ENCODE data around the gene COP1. TPM values are rescaled to one million over a fixed set of nuclear protein-coding genes. Genes with fewer than 3 reads are reported as not detected.

The COP1 gene
- total RNA-seq (2016; rRNA removed; fragmentation: Illumina TruSeq; extraction: Trizol) (51.3 and 69.9 TPM in 2 replicates), polyA plus RNA-seq (2011; rRNA removed) (15.0 and 20.5 TPM in 2 replicates), polyA minus RNA-seq (2011; rRNA and poly(A)+ RNA removed; ENCODE audit: low replicate concordance) (18.7 and 51.1 TPM in 2 replicates), Bru-seq, nascent RNA (percentile 86 among the genes with signal in this experiment), BruChase-seq, experiment 1, labeled RNA remaining after a 6-hour chase (percentile 73 among the genes with signal in this experiment), BruChase-seq, experiment 2, labeled RNA remaining after a 2-hour chase (percentile 78 among the genes with signal in this experiment)
- 29.6 and 29.8 TPM in 2 replicates for total RNA-seq (2016; cell fraction: cytosol; rRNA removed; fragmentation: Illumina TruSeq; extraction: Trizol; ENCODE audit: low read depth)
- total RNA-seq (2016; cell fraction: insoluble cytoplasmic fraction; rRNA removed; fragmentation: Illumina TruSeq; extraction: Trizol): 50.2 and 74.8 TPM in 2 replicates
- 43.1 and 50.1 TPM in 2 replicates for total RNA-seq (2016; cell fraction: membrane; rRNA removed; fragmentation: Illumina TruSeq; extraction: Trizol)
- total RNA-seq (2016; cell fraction: nucleus; rRNA removed; fragmentation: Illumina TruSeq; extraction: Trizol): 44.2 and 48.1 TPM in 2 replicates
- 9.4 and 15.8 TPM in 2 replicates for polyA plus RNA-seq (2011; cell fraction: cytosol; rRNA removed)
- 9.0 and 10.7 TPM in 2 replicates for polyA plus RNA-seq (2011; cell fraction: nucleus; rRNA removed)
- 20.6 and 22.4 TPM in 2 replicates for polyA plus RNA-seq (2012)
- 12.9 and 14.0 TPM in 2 replicates for polyA plus RNA-seq (2016; cell fraction: cytosol; fragmentation: Illumina TruSeq; extraction: Trizol; ENCODE audit: low read depth)
- 55.5 and 57.5 TPM in 2 replicates for polyA plus RNA-seq (2016; cell fraction: insoluble cytoplasmic fraction; fragmentation: Illumina TruSeq; extraction: Trizol; ENCODE audit: low read depth)
- 28.6 and 30.4 TPM in 2 replicates for polyA plus RNA-seq (2016; cell fraction: membrane; fragmentation: Illumina TruSeq; extraction: Trizol; ENCODE audit: low read depth)
- 26.9 and 28.0 TPM in 2 replicates for polyA plus RNA-seq (2016; cell fraction: nucleus; fragmentation: Illumina TruSeq; extraction: Trizol; ENCODE audit: insufficient read depth, low read depth)
- 22.5 and 23.4 TPM in 2 replicates for polyA minus RNA-seq (2011; cell fraction: cytosol; rRNA and poly(A)+ RNA removed)
- 118 and 125 TPM in 2 replicates for polyA minus RNA-seq (2011; cell fraction: nucleus; rRNA and poly(A)+ RNA removed)
- long read RNA-seq, experiment 1, partial matches to known transcripts: 2 of 21 reads
- long read RNA-seq, experiment 1, other reads (novel, unspliced or antisense): 16 of 21 reads
- long read RNA-seq, experiment 2, transcript COP1-204 (20 exons, 3,033 nt): major isoform, 14 of 67 reads
- long read RNA-seq, experiment 2, partial matches to known transcripts: 12 of 67 reads
- long read RNA-seq, experiment 2, other reads (novel, unspliced or antisense): 36 of 67 reads

GRCh38 chr1:176206961-176207902, at the start of gene COP1:
COP1 (minus strand) TSS chr1:176207286; CDS start chr1:176206978, 308 bp downstream.
- peak; percentile 83 for FAIRE-seq
- in situ Hi-C loops (cut with HindIII; ENCODE audit: extremely low pct_ligation_motif_present, low pct_unique_long_range_greater_than_20kb) (no loop called here), intact Hi-C loops (cut with micrococcal nuclease; ENCODE audit: unreplicated experiment) (loop anchor here (1.0 to 5.0 kb wide), 3 partner anchors 56 to 88 kb away; no protein-coding TSS in a partner anchor)
- 1% methylated on average over 43 of the region's 92 CpGs for WGBS (ENCODE audit: low lambda C conversion rate)
- peak within 1 kb of the TSS; percentile 79 for H2AFZ ChIP-seq (ENCODE audit: low read length)
- H3K79me2 ChIP-seq (ENCODE audit: insufficient read depth, low read length): peaks cover 40% of the 10 kb centered on the region
- peak within 1 kb of the TSS; percentile 92 for H3K9ac ChIP-seq (ENCODE audit: insufficient read depth, low read depth, low read length)
- peaks cover 31% of the 10 kb centered on the region for H3K4me1 ChIP-seq (ENCODE audit: insufficient read depth, low read length)
- H3K27me3 ChIP-seq (ENCODE audit: control insufficient read depth in 1 of 2, insufficient read depth in 2 of 2, low read length in 2 of 2): no peaks in the 10 kb centered on the region; a peak in 1 of 5 replicates
- H3K4me3 ChIP-seq (replicated peaks in 1 of 3; ENCODE audit: insufficient read depth in 1 of 3, low read depth in 2 of 3, low read length in 3 of 3): peak within 1 kb of the TSS; percentile 79 to 98 (median 96)
- H3K36me3 ChIP-seq (replicated peaks in 1 of 2; ENCODE audit: control insufficient read depth in 1 of 2, insufficient read depth in 2 of 2, low read length in 2 of 2): no peaks in the 10 kb centered on the region
- H3K27ac ChIP-seq (ENCODE audit: extremely low read length, insufficient read depth, low read length): peak within 1 kb of the TSS; percentile 78
- CTCF ChIA-PET (ENCODE audit: low intra/inter-chr PET ratio, low total read pairs): no interaction called here
- ATAC-seq: peak; percentile 93
- H3K4me2 ChIP-seq (ENCODE audit: low read depth, low read length): peak within 1 kb of the TSS; percentile 72
- H3K9me3 ChIP-seq (ENCODE audit: low read length): no peaks in the 10 kb centered on the region
- POLR2A ChIA-PET: interaction anchor here (0.6 to 1.6 kb wide), 16 partner anchors 10 to 1208 kb away, joined by 3 to 9 read pairs (median 4); partner anchors contain the start of gene CACYBP
- peaks cover 6% of the 10 kb centered on the region for H4K20me1 ChIP-seq (ENCODE audit: insufficient read depth, low read length)
- peak; percentile 95 for DNase-seq (ENCODE audit: low spot score)
- no TSS peak for BruUV-seq (replicated peaks)
- TF ChIP-seq PITX1 (CRISPR knock-in tag; IDR thresholded peaks at IDR 0.05): 0 out of 2 replicates have a peak, but pooled peaks have one; percentile 16
- peak; percentile 17 for TF ChIP-seq SPEN (CRISPR knock-in tag; IDR thresholded peaks at IDR 0.05; ENCODE audit: low read depth)
- TF ChIP-seq ZNF3 (CRISPR knock-in tag; IDR thresholded peaks at IDR 0.05): no peak
- TF ChIP-seq GTF3A (CRISPR knock-in tag; conservative IDR thresholded peaks at IDR 0.05): no peak
- TF ChIP-seq ZNF142 (CRISPR knock-in tag; IDR thresholded peaks at IDR 0.05): no peak
- TF ChIP-seq ETV5 (CRISPR knock-in tag; IDR thresholded peaks at IDR 0.05; ENCODE audit: borderline replicate concordance): peak; percentile 26; the same call in 1 of the 2 replicates
- TF ChIP-seq SKIL (CRISPR knock-in tag; IDR thresholded peaks at IDR 0.05; ENCODE audit: borderline replicate concordance): no peak
- TF ChIP-seq NFE2L1 (CRISPR knock-in tag; IDR thresholded peaks at IDR 0.05; ENCODE audit: borderline replicate concordance): no peak

All from HepG2 (cell line).